NB4 (cell line): Measurements from ENCODE around the gene PRR5L.

Experiments used
- DNase-seq: peaks from one replicate; pipeline ENCODE4 v3.0.0; 2010; ENCODE audit warnings: low read depth
- H3K4me3 ChIP-seq: one replicate; pipeline ENCODE4 v1.5.1; 2011; ENCODE audit warnings: mild to moderate bottlenecking, low read depth, low read length, moderate library complexity
- CTCF ChIP-seq: IDR thresholded peaks from one replicate; pipeline ENCODE4 v1.5.1; 2012; ENCODE audit warnings: low read depth, low read length
- MAX ChIP-seq: IDR thresholded peaks from 2 replicates; pipeline ENCODE4 v1.6.1; 2011; ENCODE audit warnings: low read depth, low read length
- MYC ChIP-seq: IDR thresholded peaks from 2 replicates; pipeline ENCODE4 v1.6.1; 2011; ENCODE audit warnings: low read depth, low read length
- POLR2A ChIP-seq: IDR thresholded peaks from 2 replicates; pipeline ENCODE4 v1.6.1; 2011; ENCODE audit warnings: mild to moderate bottlenecking; ENCODE audit not compliant: insufficient read length; ENCODE audit errors: extremely low read depth

PRR5L gene

GRCh38 chr11:36343436-36343835, 47.3 kb downstream of the PRR5L start:
- no peak overlapping the region for H3K4me3 ChIP-seq
- no peak for TF ChIP-seq POLR2A
- no peak for TF ChIP-seq CTCF
- no peak for TF ChIP-seq MYC
- no peak for TF ChIP-seq MAX
- no peak for DNase-seq

- no peak for DNase-seq
- no peak overlapping the region for H3K4me3 ChIP-seq
- TF ChIP-seq MAX, result no peak
- no peak for TF ChIP-seq CTCF
- no peak for TF ChIP-seq MYC
- TF ChIP-seq POLR2A, result no peak
These were observed 49.0 kb downstream of the PRR5L start for GRCh38 chr11:36345084-36345511.

GRCh38 chr11:36345535-36346141, 49.5 kb downstream of the PRR5L start:
- no peak for DNase-seq
- TF ChIP-seq MYC (no peak), CTCF (no peak), MAX (no peak), POLR2A (no peak)
- no peak overlapping the region for H3K4me3 ChIP-seq

GRCh38 chr11:36346562-36347383, 50.7 kb downstream of the PRR5L start:
- no peak overlapping the region for H3K4me3 ChIP-seq
- no peak for DNase-seq
- TF ChIP-seq MYC, result no peak
- no peak for TF ChIP-seq MAX
- TF ChIP-seq POLR2A, result no peak
- TF ChIP-seq CTCF, result no peak

- no peak overlapping the region for H3K4me3 ChIP-seq
- TF ChIP-seq MAX (no peak), CTCF (no peak), POLR2A (no peak), MYC (no peak)
- DNase-seq, result no peak
These were observed 51.4 kb downstream of the PRR5L start for GRCh38 chr11:36347384-36347906.
